Muscle of leg (tissue), 9 donors: ENCODE data around the gene PDGFD. TPM values are rescaled to one million over a fixed set of nuclear protein-coding genes. Genes with fewer than 3 reads are reported as not detected.

Experiments used
- polyA plus RNA-seq, 8 donors: library from polyadenylated mRNA; unstranded; fragments of 120-200 nt; gene quantifications; one replicate each; pipeline versions ENCODE4 v1.2.1 to v1.2.3, GENCODE V29; 2013; ENCODE audit warnings: inconsistent platforms in 1 of 8, low replicate concordance in 1 of 8; ENCODE audit not compliant: insufficient read length in 8 of 8, insufficient read depth in 1 of 8
- total RNA-seq: library from RNA; stranded (reverse); fragments of 120-200 nt; gene quantifications from one replicate; pipeline ENCODE4 v1.2.4, GENCODE V29; 2013

Gene PDGFD
- total and polyA plus RNA-seq, 9 donors: 10.3 to 25.7 (median 18.6) TPM

Other genes with a start within 250 kb of the PDGFD start
- gene DDI1, start 127.5 kb downstream of the PDGFD start, total RNA-seq: not detected
- gene DDI1, start 127.5 kb downstream of the PDGFD start, polyA plus RNA-seq: not detected